Measurements from ENCODE around the gene LRRC23.

DNA sequence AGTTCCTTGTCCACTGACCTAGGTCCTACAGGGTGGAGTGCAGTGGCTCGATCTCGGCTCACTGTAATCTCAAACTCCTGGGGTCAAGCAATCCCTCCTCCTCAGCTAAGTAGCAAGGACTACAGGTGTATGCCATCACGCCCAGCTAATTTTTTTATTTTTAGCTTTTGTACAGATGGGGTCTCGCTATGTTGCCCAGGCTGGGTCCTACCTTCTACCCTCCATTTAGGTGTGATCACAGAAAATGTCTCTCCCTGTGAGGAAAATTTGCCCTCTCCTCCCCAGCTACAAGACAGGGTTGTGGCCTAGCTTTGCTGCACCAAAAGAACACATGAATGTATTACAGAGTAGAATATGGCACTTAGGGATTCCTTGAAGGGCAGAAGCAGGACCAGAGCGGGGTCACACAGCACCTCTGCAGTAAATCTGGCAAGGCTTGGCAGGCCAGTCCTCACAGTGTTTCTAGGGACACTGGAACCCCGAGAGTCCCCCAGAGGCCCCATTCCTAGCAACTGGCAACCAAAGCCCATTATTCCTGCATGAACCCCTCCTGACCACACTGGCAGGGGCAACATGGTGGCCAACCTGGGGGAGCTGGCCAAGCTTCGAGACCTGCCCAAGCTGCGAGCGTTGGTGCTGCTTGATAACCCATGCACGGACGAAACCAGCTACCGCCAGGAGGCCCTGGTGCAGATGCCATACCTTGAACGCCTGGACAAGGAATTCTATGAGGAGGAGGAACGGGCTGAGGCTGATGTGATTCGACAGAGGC, 7.7 kb downstream of the LRRC23 start:
- no peak for TF ChIP-seq POLR2A (IDR thresholded peaks at IDR 0.05)
- TF ChIP-seq, protein P1, sequence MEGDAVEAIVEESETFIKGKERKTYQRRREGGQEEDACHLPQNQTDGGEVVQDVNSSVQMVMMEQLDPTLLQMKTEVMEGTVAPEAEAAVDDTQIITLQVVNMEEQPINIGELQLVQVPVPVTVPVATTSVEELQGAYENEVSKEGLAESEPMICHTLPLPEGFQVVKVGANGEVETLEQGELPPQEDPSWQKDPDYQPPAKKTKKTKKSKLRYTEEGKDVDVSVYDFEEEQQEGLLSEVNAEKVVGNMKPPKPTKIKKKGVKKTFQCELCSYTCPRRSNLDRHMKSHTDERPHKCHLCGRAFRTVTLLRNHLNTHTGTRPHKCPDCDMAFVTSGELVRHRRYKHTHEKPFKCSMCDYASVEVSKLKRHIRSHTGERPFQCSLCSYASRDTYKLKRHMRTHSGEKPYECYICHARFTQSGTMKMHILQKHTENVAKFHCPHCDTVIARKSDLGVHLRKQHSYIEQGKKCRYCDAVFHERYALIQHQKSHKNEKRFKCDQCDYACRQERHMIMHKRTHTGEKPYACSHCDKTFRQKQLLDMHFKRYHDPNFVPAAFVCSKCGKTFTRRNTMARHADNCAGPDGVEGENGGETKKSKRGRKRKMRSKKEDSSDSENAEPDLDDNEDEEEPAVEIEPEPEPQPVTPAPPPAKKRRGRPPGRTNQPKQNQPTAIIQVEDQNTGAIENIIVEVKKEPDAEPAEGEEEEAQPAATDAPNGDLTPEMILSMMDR (IDR thresholded peaks at IDR 0.05) = no peak
